Stimulated activated CD4-positive, alpha-beta T cell treated with anti-CD3 and anti-CD28 coated beads, Interleukin-1b, Interleukin-23, amount 100 ng/mL, for 1 hour (primary cell): ENCODE results near the gene EIF4E.
A peak's percentile ranks its signal among the peaks of the same experiment; 100 is the strongest.
"Not testable (repeated sequence)": the region's sequence is repeated elsewhere in the genome, so short reads cannot be mapped to it uniquely, and the experiment has no call there.

Source experiments
- DNase-seq, 2 donors: peaks; one replicate each; pipeline ENCODE4 v3.0.0-alpha.2; 2020; ENCODE audit warnings: low read depth in 2 of 2

Gene EIF4E

DNA sequence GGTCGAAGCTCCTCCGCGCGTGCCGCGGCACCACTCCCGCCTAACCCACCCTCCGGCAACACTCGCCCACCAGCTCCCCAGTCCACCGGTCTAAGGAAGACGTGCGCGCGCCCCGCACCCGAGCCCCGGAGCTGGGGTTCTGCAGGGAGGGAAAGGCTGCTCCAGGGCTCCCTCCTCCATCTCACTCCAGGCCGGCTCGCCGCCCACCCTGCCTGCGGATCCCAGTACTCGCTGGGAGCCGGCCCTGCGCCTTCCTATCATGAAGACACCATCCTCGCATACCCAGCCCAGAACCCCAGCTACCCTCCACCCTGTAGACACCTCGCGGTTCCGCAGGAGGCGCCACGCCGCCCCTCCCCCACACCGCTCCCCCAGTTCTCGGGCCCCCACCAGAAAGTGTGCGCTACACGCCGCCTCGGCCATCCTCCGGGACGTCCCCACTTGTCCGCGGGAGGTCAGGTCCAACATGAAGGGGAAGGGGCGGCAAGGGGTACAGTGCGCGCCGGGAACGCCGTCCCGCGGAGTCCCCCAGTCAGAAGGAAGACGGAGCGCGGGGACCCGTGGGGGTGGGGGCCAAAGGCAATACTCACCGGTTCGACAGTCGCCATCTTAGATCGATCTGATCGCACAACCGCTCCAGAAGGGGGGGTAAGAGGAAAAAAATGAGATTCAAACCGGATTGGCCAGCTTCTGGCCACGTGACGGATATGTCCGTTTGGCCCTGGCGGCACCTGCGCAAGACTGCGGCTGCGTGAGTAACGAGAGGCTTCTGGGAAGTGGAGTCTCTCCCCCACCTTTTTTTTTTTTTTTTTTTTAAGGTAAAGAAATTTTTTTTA is at the start of gene EIF4E:
Gene EIF4E, minus strand, starts transcription at position 629 of the 836 bp plus-strand sequence. Its CDS starts 21 bp downstream, at position 608.
- DNase-seq: peak; percentile 78 to 92

DNA sequence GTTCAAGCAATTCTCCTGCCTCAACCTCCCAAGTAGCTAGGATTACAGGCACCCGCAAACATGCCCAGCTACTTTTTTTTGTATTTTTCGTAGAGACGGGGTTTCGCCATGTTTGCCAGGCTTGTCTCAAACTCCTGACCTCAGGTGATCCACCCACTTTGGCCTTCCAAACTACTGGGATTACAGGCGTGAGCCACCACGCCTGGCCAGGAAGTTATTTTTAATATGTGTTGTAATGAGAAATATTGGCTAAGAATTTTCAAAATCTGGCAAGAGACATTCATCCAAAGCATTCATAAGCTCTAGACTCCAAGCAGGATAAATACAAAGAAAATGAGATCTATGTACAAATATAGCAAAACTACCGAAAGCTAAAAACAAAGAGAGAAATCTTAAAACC is 48.6 kb upstream of the EIF4E start:
- no peak for DNase-seq

DNA sequence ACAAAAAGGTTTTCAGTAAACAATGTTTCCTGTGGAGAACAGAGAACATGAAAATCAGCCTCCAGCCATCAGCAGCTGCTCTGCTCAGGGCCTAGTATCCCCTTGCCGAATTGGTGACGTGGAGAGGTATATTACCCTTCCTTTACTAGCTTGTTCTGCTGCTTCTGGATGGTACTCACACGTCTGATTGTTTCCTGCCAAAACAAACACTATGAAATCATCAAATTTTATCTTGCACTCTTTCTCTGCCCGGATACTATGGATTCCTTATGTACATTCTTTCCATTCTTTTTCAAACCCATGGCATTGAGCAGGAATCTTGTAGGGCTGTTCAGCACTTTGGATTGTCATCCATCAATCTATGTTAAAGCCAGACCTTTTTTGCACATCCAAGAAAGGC is 47.8 kb upstream of the EIF4E start:
- DNase-seq: no peak

DNA sequence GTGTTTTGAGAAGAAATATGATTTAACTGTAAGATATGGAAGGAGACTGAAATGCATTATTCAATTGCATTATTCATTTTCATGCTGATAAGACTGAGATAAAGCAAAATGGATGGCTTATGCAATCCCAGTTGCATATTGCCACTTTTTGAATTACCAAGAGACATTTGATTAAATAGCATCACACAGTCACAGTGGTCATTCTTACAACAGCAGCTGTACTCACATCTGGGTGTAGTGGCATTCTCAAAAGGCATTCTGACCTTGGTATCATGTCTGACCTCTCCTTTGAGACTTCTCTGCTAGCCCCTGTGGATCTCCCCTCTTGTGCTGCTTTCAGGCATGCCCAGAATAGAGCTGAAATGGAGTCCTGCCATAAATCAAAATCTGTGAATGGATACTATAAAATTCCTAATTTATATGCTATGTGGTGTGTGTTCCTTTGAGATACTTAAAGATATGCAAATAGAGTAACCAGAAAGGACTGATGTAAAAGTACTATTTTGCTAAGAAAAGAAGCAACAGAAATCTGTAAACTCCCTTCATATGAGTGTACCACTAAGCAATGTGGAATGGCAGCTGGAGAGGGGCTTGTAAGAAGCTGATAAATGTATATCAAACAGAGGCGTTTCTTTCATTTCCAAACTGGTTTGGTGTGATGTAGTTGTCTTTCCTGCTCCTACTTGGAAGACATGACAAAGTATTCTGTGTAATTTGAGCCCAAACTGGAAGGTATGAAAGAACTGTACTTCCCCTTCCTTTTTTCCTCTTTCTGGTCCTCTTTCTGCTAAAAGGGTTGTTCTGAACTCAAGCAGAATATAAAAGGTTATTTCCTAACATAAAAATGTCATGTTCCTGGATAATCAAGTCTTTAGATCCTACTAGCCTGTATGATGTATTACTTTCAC is 41.2 kb upstream of the EIF4E start:
- DNase-seq: no peak

GRCh38 chr4:98967786-98968329 is 38.9 kb upstream of the EIF4E start:
- DNase-seq: no peak

DNA sequence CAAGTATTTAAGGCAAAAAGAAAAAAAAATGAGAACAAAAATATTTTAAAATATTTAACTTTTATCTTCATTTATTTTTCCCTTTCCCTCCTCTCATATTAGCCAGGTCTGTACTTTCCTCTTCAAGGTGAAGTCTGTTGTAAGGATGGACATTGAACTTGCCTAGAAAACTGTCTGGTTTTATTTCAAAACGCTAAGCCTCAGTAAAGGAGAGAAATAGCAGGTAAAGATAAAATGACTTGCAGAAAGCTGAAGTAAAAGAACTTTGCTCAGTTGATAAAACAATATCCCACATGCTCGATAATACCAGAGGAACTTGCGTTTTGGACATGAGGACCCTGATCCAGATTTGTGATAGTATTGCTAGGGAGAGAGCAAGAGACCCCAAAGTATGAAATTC is 38.0 kb upstream of the EIF4E start:
- DNase-seq: no peak

DNA sequence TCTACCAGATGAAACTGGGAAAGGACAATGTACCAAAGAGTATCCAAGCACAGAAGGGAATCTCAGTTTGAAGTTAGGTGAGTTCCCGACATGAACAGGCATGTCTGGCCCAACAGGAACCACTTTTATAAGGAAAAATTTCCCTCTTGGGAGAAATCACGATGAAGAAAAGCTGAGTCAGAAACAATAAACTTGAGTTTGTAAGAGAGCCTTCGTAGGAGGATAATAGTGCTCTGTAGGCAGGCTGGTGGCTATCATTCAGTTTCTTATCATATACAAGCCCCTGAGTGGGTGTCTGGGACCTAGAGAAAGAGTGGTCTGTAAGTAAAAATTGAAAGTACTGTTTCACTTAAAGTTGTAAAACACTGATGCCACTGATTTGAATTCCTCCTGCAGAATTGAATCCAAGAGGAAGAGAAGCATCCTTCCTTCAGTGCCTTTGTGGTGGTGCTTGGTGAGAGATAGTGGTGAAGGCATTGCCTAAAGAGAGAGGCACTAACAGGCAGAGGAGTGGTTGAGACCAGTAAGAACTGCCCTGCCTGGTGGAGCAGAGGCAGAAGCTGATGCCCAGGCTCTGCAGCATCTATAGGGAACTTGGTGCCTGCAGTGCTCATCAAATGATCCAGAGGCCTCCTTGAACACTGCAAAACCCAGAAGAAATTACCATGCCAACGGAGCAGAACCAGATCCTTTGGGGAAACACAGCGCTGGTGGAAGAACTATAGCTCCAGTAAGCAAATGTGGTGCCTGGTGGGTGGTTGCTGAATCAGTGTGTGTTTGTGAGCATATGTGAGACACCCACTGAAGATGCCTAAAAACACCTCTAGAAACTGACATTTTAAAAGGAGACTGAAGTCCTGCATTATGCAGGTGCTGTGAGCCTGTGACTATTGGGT is 34.9 kb upstream of the EIF4E start:
- DNase-seq: no peak

- DNase-seq: no peak
Measured at GRCh38 chr4:98961770-98962169, 32.8 kb upstream of the EIF4E start.

DNA sequence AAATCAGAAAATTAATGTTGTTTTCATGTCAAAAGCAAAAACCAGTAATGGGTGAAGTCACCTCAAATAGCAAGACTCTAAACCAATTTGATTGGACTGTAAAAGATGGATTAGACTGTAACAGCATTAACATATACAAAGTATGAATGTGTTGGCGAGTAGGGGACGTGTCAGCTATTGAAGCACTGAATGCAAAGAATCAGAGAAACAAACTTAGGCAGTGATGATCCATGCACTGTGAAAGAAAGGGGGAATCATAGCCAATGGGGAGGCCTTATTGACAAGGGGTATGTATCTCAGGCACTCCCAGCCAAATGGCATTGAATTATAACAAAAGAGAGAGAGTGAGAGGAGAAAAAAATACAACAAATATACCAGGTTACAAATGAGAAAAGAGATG is 30.5 kb upstream of the EIF4E start:
- DNase-seq: no peak

DNA sequence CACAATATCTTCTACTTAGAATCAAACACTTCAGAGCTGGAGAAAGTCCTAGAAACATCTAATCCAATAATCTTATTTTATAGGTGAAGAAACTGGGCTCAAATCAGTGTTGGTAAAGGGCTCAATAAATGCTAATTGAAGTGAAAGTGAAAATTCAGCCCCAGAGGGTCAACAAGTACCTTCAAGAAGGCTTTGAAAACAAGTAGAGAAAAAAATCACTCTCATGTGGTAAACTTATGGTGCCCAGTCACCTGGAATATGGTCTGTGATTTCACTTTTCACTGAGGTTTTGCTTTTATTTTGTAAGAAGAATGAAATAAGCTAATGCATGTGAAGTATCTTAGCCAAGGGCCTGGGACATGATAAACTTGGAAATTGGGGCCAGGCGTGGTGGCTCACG is 29.1 kb upstream of the EIF4E start:
- DNase-seq: no peak

- DNase-seq: no peak
Measured at GRCh38 chr4:98955229-98955628, 26.3 kb upstream of the EIF4E start.

GRCh38 chr4:98951710-98952109 is 22.8 kb upstream of the EIF4E start:
- DNase-seq: no peak

- no peak for DNase-seq
Measured at GRCh38 chr4:98950925-98951324, 22.0 kb upstream of the EIF4E start.

- no peak for DNase-seq
Measured at GRCh38 chr4:98946359-98946758, 17.4 kb upstream of the EIF4E start.

DNA sequence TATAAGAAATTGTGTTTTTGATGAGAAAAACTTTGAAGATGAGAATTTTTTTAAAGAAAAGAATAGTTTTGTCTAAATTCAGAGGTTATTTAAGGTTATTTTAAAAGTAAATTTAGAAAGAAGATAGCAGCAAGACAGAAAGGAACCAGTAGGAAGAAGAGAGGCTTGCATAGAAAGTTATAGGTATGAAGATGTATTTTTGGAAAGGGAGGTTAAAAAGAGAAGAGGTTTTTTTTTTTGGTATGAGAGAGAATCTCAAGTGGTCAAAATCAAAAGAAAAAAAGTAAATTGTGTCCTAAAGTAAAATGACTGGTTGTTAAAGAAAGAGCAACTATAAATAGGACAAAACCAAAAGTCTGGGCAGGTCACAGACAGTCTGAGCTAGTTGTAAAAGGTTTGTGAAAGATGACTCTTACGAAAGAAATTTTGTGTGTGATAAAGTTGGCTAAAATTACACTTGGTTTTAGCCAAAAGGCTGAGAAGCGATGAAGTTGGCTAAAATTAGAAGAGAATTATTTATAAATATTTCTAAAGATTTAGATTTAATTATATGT is 16.4 kb upstream of the EIF4E start:
- no peak for DNase-seq

- DNase-seq: no peak
Measured at GRCh38 chr4:98939892-98940298, 11.0 kb upstream of the EIF4E start.

GRCh38 chr4:98939438-98939837 is 10.5 kb upstream of the EIF4E start:
- DNase-seq: no peak

DNA sequence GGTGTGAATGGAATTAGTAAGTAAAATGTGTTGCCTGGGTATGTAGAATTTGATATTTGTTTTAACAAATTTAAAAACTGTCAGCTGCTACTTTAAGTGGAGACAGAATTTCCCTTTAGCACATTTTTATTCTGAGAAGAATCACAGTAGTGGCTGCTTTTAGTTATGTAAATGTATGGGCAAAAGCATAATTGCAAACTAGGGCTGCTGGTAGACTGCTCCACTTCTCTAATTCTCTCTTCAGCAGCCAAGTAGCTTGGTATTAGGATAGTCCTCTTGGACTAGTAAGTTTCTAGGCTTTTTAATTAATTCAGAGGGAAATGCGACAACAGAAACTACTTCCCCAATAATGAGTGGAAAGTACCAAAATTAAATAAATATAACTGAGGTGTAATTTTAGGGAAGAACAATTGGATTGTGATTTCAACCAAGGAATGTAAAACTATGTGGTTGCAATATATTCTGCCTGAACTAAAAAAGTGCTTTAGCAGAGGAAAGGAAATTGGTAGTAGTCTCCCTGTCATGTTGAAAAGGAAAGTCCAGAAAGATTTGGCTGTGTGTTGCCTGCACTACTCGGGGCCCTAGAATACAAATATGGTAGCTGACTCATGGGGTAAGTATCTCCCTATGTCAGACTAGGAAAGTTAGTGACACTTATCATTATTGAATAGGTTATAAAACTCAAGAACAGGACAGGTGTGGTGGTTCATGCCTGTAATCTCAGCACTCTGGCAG is 9.2 kb upstream of the EIF4E start:
- DNase-seq: no peak

GRCh38 chr4:98935633-98936032 is 6.7 kb upstream of the EIF4E start:
- no peak for DNase-seq

GRCh38 chr4:98934851-98935250 is 5.9 kb upstream of the EIF4E start:
- DNase-seq: not testable (repeated sequence)
